ES-I3 (cell line): ENCODE measurements around the gene MTHFR.

Experiments used
- H3K36me3 ChIP-seq: 2 replicates; pipeline ENCODE4 v1.6.1; 2013; ENCODE audit warnings: mild to moderate bottlenecking, low read length, control low read depth, moderate library complexity; ENCODE audit not compliant: insufficient read depth
- H3K4me1 ChIP-seq: 2 replicates; pipeline ENCODE4 v1.6.1; 2013; ENCODE audit warnings: mild to moderate bottlenecking, control low read depth, low read length; ENCODE audit not compliant: insufficient read depth
- H3K9ac ChIP-seq: 2 replicates; pipeline ENCODE4 v1.6.1; 2013; ENCODE audit warnings: low read depth, mild to moderate bottlenecking, low read length, moderate library complexity
- H3K9me3 ChIP-seq: 2 replicates; pipeline ENCODE4 v1.6.1; 2013; ENCODE audit warnings: mild to moderate bottlenecking, low read length, moderate library complexity; ENCODE audit not compliant: control insufficient read depth, insufficient read depth

The MTHFR gene

GRCh38 chr1:11771481-11772043 is 34.2 kb downstream of the MTHFR start:
- H3K4me1 ChIP-seq: peaks cover 6% of the 10 kb centered on the region; the same call in 1 of the 2 replicates
- no peaks in the 10 kb centered on the region for H3K9me3 ChIP-seq
- no peaks in the 10 kb centered on the region for H3K36me3 ChIP-seq
- no peak overlapping the region for H3K9ac ChIP-seq

- H3K9ac ChIP-seq: no peak overlapping the region
- no peaks in the 10 kb centered on the region for H3K36me3 ChIP-seq
- H3K9me3 ChIP-seq: no peaks in the 10 kb centered on the region
- peaks cover 6% of the 10 kb centered on the region; the same call in 1 of the 2 replicates for H3K4me1 ChIP-seq
Measured at GRCh38 chr1:11770011-11770410, 35.8 kb downstream of the MTHFR start.

GRCh38 chr1:11769274-11769673 is 36.5 kb downstream of the MTHFR start:
- Histone ChIP-seq H3K9me3 (no peaks in the 10 kb centered on the region), H3K9ac (no peak overlapping the region), H3K4me1 (peaks cover 6% of the 10 kb centered on the region; the same call in 1 of the 2 replicates), H3K36me3 (no peaks in the 10 kb centered on the region)

GRCh38 chr1:11768821-11769220 is 36.9 kb downstream of the MTHFR start:
- no peak overlapping the region for H3K9ac ChIP-seq
- no peaks in the 10 kb centered on the region for H3K9me3 ChIP-seq
- H3K4me1 ChIP-seq: peaks cover 6% of the 10 kb centered on the region; the same call in 1 of the 2 replicates
- no peaks in the 10 kb centered on the region for H3K36me3 ChIP-seq

DNA sequence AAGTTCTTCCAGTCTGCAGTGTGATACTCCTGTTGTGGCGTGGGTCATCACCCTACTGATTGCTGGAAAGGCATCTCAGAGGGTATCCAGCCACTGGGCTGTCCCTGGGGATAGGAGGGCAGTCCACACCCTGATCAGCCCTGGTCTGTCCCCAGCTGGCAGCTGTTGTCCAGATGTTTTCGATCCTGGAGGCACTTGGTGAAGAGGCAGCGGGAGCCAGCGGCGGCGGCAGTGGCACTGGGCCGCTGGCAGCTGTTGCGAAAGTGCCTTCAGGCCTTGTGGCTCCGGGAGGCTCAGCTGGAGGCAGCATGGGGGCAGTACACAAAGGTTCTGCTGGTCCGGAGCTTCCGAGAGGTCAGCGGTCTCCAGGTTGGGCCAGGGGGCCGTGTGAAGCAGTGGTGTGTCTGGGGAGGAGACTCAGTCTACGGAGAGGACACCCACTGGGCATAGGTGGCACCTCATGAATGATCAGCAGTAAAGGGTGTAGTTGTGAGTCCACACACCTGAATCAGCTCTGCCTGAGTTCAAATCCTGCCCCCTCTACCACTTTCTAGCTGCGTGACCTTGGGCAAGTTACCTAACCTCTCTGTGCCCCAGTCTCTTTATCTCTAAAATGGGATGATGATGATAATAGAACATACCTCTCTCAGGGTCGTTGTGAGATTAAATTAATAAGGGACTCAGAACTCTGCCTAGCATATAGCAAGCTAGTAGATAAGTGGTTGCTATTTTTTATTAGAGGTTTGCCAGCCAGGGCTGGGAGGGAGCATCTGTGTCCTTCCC is 37.7 kb downstream of the MTHFR start:
- Histone ChIP-seq H3K9ac (no peak overlapping the region), H3K4me1 (peaks cover 6% of the 10 kb centered on the region; the same call in 1 of the 2 replicates)

GRCh38 chr1:11766429-11766776 is 39.4 kb downstream of the MTHFR start:
- Histone ChIP-seq H3K4me1 (peaks cover 6% of the 10 kb centered on the region; the same call in 1 of the 2 replicates), H3K9ac (no peak overlapping the region), H3K36me3 (no peaks in the 10 kb centered on the region), H3K9me3 (no peaks in the 10 kb centered on the region)

More for the DNA sequence above, 37.7 kb downstream of the MTHFR start:
- no peaks in the 10 kb centered on the region for H3K36me3 ChIP-seq
- no peaks in the 10 kb centered on the region for H3K9me3 ChIP-seq

DNA sequence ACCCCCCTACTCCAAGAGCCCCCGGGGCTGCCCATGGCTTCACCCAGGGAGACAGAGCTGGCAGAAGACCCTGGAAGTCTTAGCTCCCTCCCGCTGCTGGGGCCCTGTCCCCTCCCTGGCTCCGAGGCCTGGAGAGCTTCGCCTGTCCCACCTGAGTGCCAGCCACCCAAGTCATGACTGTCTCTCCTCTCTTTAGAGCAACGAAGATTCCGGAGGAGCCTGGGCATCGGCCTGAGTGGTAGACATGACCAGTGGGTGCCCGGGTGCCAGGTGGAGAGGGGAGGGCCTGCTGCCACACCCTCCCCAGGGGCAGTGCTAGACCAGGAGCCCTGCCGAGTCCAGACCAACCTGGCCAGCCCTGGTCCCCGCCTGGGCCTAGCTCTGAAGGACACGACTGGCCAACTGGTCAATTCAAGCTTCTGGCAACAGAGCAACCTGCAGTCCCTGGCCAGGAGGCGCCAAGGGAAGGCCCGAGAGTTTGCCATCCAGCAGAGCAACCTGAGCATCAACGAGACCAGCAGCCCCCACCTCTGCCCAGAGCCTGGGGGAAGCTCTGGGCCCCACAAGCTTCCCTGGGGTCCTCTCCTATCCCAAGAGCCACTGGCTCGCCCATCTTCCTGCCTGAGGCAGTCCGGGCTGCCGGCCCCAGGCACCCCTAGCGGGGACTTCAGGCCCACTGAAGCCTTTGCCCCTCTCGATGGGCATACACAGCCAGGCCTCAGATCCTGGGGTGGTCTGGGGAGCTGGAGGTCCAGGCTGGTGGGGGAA is 39.9 kb downstream of the MTHFR start:
- Histone ChIP-seq H3K9ac (no peak overlapping the region), H3K4me1 (peaks cover 6% of the 10 kb centered on the region; the same call in 1 of the 2 replicates), H3K9me3 (no peaks in the 10 kb centered on the region), H3K36me3 (no peaks in the 10 kb centered on the region)

GRCh38 chr1:11764519-11764918 is 41.2 kb downstream of the MTHFR start:
- H3K4me1 ChIP-seq: peaks cover 6% of the 10 kb centered on the region; the same call in 1 of the 2 replicates
- no peak overlapping the region for H3K9ac ChIP-seq
- H3K9me3 ChIP-seq: no peaks in the 10 kb centered on the region
- H3K36me3 ChIP-seq: no peaks in the 10 kb centered on the region

GRCh38 chr1:11764115-11764514 is 41.6 kb downstream of the MTHFR start:
- no peaks in the 10 kb centered on the region for H3K9me3 ChIP-seq
- no peak overlapping the region for H3K9ac ChIP-seq
- H3K36me3 ChIP-seq: no peaks in the 10 kb centered on the region
- peaks cover 6% of the 10 kb centered on the region; the same call in 1 of the 2 replicates for H3K4me1 ChIP-seq

- peaks cover 6% of the 10 kb centered on the region; the same call in 1 of the 2 replicates for H3K4me1 ChIP-seq
- no peaks in the 10 kb centered on the region for H3K36me3 ChIP-seq
- H3K9me3 ChIP-seq: no peaks in the 10 kb centered on the region
- peak within 1 kb of the TSS; percentile 41; the same call in 1 of the 2 replicates for H3K9ac ChIP-seq
Measured at GRCh38 chr1:11761988-11762406, 43.8 kb downstream of the MTHFR start, which contains the start of gene C1orf167. Gene C1orf167, plus strand, starts transcription at chr1:11762193. Its CDS starts 2,208 bp downstream, at chr1:11764401.

DNA sequence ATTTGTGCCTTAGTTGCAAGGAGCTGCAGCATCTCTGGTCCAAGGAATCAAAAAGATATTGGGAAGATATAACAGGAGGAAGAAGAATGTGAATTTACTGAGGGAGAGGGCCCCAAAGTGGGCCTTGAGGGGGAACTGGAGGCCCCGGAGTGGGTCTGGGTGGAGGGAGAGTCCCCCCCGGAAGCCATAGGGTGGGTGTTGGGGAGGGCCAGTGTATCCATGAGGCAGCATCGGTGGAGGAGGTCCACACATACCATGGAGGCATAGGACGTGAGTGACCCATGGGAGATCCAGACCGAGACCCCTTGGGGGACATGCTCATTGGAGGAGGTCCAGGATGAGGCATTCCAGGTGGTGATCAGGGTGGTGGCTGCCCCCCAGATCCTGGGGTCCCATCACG is 44.5 kb downstream of the MTHFR start:
- Histone ChIP-seq H3K9me3 (no peaks in the 10 kb centered on the region), H3K9ac (no peak overlapping the region), H3K4me1 (peaks cover 6% of the 10 kb centered on the region; the same call in 1 of the 2 replicates), H3K36me3 (no peaks in the 10 kb centered on the region)

DNA sequence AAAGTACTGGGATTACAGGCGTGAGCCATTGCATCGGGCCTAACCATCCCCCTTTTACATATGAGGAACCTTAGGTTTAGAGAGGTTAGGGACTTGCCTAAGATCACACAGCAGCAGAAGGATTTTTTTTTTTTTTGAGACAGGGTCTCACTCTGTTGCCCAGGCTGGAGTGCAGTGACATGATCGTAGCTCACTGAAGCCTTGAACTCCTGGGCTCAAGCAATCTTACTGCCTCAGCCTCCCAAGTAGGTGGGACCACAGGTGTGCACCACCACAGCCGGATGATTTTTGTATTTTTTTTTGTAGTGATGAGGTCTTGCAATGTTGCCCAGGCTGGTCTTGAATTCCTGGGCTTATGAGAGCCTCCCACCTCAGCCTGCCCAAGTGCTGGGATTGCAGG is 46.0 kb downstream of the MTHFR start:
- Histone ChIP-seq H3K9me3 (no peaks in the 10 kb centered on the region), H3K4me1 (peaks cover 6% of the 10 kb centered on the region; the same call in 1 of the 2 replicates), H3K36me3 (no peaks in the 10 kb centered on the region), H3K9ac (no peak overlapping the region)

DNA sequence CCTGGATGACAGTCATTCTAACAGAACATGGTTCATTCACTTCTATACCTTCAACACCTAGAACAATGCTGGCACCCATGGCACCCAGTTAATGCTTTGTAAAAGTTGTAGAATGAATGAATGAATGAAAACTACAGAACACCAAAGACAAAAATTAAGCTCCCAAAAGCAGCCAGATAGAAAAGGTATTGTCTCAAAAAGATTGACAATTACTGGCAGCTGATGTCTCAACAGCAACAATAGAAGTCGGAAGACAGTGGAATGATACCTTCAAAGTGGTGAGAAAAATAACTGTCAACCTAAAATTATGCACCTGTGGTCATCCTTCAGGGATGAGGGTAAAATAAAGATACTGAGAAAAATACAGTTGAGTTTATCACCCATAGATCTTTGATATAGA is 48.7 kb downstream of the MTHFR start:
- no peaks in the 10 kb centered on the region for H3K36me3 ChIP-seq
- H3K4me1 ChIP-seq: peaks cover 15% of the 10 kb centered on the region
- H3K9ac ChIP-seq: no peak overlapping the region
- H3K9me3 ChIP-seq: no peaks in the 10 kb centered on the region

DNA sequence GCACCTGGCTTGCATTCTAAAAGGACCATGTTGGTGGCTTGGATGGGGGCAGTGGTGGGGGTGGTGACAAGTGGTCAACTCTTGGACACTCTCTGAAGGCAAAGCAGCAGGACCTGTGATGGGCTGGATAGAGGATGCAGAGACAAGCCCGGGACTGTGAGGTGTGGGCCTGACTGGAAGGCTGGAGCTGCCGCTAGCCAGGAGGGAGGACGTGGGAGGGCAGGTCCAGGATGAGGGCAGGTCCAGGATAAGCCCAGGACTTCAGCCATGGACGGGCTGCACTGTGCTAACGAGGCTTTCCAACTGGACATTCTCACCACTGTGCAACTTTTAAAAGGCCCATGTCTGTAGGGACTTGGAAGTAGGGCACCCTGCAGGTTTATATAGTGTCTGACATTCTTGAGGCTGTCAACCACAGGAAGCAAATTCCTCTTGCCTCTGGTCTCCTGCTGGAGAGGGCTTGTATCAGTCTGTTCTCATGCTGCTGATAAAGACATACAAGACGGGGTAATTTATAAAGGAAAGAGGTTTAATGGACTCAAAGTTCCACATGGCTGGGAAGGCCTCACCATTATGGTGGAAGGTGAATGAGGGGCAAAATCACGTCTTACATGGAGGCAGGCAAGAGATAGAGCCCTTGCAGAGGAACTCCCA is 52.1 kb downstream of the MTHFR start:
- H3K9me3 ChIP-seq: no peaks in the 10 kb centered on the region

More for the DNA sequence above, 52.1 kb downstream of the MTHFR start:
- Histone ChIP-seq H3K4me1 (peaks cover 15% of the 10 kb centered on the region), H3K9ac (no peak overlapping the region), H3K36me3 (no peaks in the 10 kb centered on the region)
